Measurements from ENCODE around the gene SYNE2.

Gene SYNE2

GRCh38 chr14:63974176-63974575 is 121.4 kb downstream of the SYNE2 start:
- TF ChIP-seq TEAD4 (IDR thresholded peaks at IDR 0.05) (no peak), TCF12 (IDR thresholded peaks at IDR 0.05; ENCODE audit: low read depth) (no peak), REST (IDR thresholded peaks at IDR 0.05; ENCODE audit: low read depth) (no peak), TAF1 (IDR thresholded peaks at IDR 0.05; ENCODE audit: low read depth) (no peak), YY1 (IDR thresholded peaks at IDR 0.05; ENCODE audit: low read depth) (no peak)

- TF ChIP-seq CREB1 (IDR thresholded peaks at IDR 0.05; ENCODE audit: low read depth) = no peak
- TF ChIP-seq TEAD4 (IDR thresholded peaks at IDR 0.05) = no peak
- no peak for TF ChIP-seq ZBTB7A (IDR thresholded peaks at IDR 0.05; ENCODE audit: low read depth)
- no peak for TF ChIP-seq REST (IDR thresholded peaks at IDR 0.05; ENCODE audit: low read depth)
- TF ChIP-seq YY1 (IDR thresholded peaks at IDR 0.05; ENCODE audit: low read depth) = no peak
- TF ChIP-seq EGR1 (IDR thresholded peaks at IDR 0.05) = no peak
- TF ChIP-seq CEBPB (IDR thresholded peaks at IDR 0.05) = no peak
- TF ChIP-seq RAD21 (IDR thresholded peaks at IDR 0.05; ENCODE audit: low read depth) = no peak
- TF ChIP-seq FOXM1 (IDR thresholded peaks at IDR 0.05; ENCODE audit: borderline replicate concordance, low read depth) = no peak
- no peak for TF ChIP-seq USF1 (IDR thresholded peaks at IDR 0.05)
- no peak for TF ChIP-seq MAX (IDR thresholded peaks at IDR 0.05)
- no peak for TF ChIP-seq EP300 (IDR thresholded peaks at IDR 0.05; ENCODE audit: borderline replicate concordance)
- TF ChIP-seq TCF12 (IDR thresholded peaks at IDR 0.05; ENCODE audit: low read depth) = no peak
- no peak for TF ChIP-seq TAF1 (IDR thresholded peaks at IDR 0.05; ENCODE audit: low read depth)
- no peak for TF ChIP-seq NFIC (IDR thresholded peaks at IDR 0.05)
Observed at GRCh38 chr14:63981569-63981968, 128.8 kb downstream of the SYNE2 start.

GRCh38 chr14:63982156-63982555 is 129.4 kb downstream of the SYNE2 start:
- TF ChIP-seq RAD21 (IDR thresholded peaks at IDR 0.05; ENCODE audit: low read depth) = no peak
- no peak for TF ChIP-seq YY1 (IDR thresholded peaks at IDR 0.05; ENCODE audit: low read depth)
- TF ChIP-seq TEAD4 (IDR thresholded peaks at IDR 0.05) = no peak
- no peak for TF ChIP-seq EP300 (IDR thresholded peaks at IDR 0.05; ENCODE audit: borderline replicate concordance)
- no peak for TF ChIP-seq CEBPB (IDR thresholded peaks at IDR 0.05)

- TF ChIP-seq RAD21 (IDR thresholded peaks at IDR 0.05; ENCODE audit: low read depth) (no peak), TCF12 (IDR thresholded peaks at IDR 0.05; ENCODE audit: low read depth) (no peak), TAF1 (IDR thresholded peaks at IDR 0.05; ENCODE audit: low read depth) (no peak), ZBTB7A (IDR thresholded peaks at IDR 0.05; ENCODE audit: low read depth) (no peak), EP300 (IDR thresholded peaks at IDR 0.05; ENCODE audit: borderline replicate concordance) (no peak), USF1 (IDR thresholded peaks at IDR 0.05) (no peak), CREB1 (IDR thresholded peaks at IDR 0.05; ENCODE audit: low read depth) (no peak), EGR1 (IDR thresholded peaks at IDR 0.05) (no peak), CEBPB (IDR thresholded peaks at IDR 0.05) (no peak), FOXM1 (IDR thresholded peaks at IDR 0.05; ENCODE audit: borderline replicate concordance, low read depth) (no peak), NFIC (IDR thresholded peaks at IDR 0.05) (no peak), REST (IDR thresholded peaks at IDR 0.05; ENCODE audit: low read depth) (no peak), TEAD4 (IDR thresholded peaks at IDR 0.05) (no peak), YY1 (IDR thresholded peaks at IDR 0.05; ENCODE audit: low read depth) (no peak), MAX (IDR thresholded peaks at IDR 0.05) (no peak)
Observed at GRCh38 chr14:63982629-63983028, 129.8 kb downstream of the SYNE2 start.

Data from Ishikawa (cell line).